HepG2 (cell line): ENCODE measurements around the gene COASY. TPM values are rescaled to one million over a fixed set of nuclear protein-coding genes. Genes with fewer than 3 reads are reported as not detected.

ENCODE experiments used
- DR1 ChIP-seq: sonication (generic); formaldehyde crosslinking; IDR thresholded peaks from 2 replicates; pipeline ENCODE4 v1.8.0; 2021; ENCODE audit warnings: mild to moderate bottlenecking, missing genetic modification reagents, inconsistent platforms
- EED ChIP-seq: sonication (generic); formaldehyde crosslinking; IDR thresholded peaks from 2 replicates; pipeline ENCODE4 v1.5.0; 2020; ENCODE audit warnings: mild to moderate bottlenecking, missing genetic modification reagents
- EHMT2 ChIP-seq: fragments of 200-600 bp; sonication (generic); IDR thresholded peaks from 2 replicates; pipeline ENCODE4 v1.7.0; 2017; ENCODE audit warnings: antibody characterized with exemption, low read depth, low read length, borderline replicate concordance
- FIP1L1 ChIP-seq: fragments of 200-400 bp; formaldehyde crosslinking; IDR thresholded peaks from 2 replicates; pipeline ENCODE4 v1.6.1; 2018; ENCODE audit warnings: low read depth, mild to moderate bottlenecking, low read length, moderate library complexity, borderline replicate concordance; ENCODE audit not compliant: insufficient read depth
- KDM2A ChIP-seq: sonication (generic); formaldehyde crosslinking; IDR thresholded peaks from 2 replicates; pipeline ENCODE4 v1.4.0; 2020; ENCODE audit warnings: low read depth, missing genetic modification reagents, borderline replicate concordance
- KMT2B ChIP-seq: IDR thresholded peaks from 2 replicates; pipeline ENCODE4 v1.6.1; 2016; ENCODE audit warnings: missing genetic modification reagents, missing compliant biosample characterization
- MED8 ChIP-seq: sonication (generic); formaldehyde crosslinking; IDR thresholded peaks from 2 replicates; pipeline ENCODE4 v1.8.1; 2023; ENCODE audit warnings: mild to moderate bottlenecking, missing genetic modification reagents; ENCODE audit not compliant: insufficient replicate concordance
- NFRKB ChIP-seq: fragments of 450-650 bp; IDR thresholded peaks from 2 replicates; pipeline ENCODE4 v1.6.1; 2017
- RCOR2 ChIP-seq: IDR thresholded peaks from 2 replicates; pipeline ENCODE4 v1.6.1; 2016; ENCODE audit warnings: missing biosample characterization, missing genetic modification reagents
- SOX13 ChIP-seq, 3 experiments: fragments of 450-650 bp in 1 of 3; sonication (generic) in 1 of 3; formaldehyde crosslinking in 1 of 3; IDR thresholded peaks in 2 of 3; conservative IDR thresholded peaks in 1 of 3; 2 replicates each; pipeline versions ENCODE4 v1.5.0 to v1.6.1; 2016 to 2020; ENCODE audit warnings: antibody characterized with exemption in 1 of 3, mild to moderate bottlenecking in 1 of 3, missing compliant biosample characterization in 1 of 3, missing genetic modification reagents in 1 of 3, moderate library complexity in 1 of 3
- U2AF1 ChIP-seq: fragments of 200-400 bp; formaldehyde crosslinking; optimal IDR thresholded peaks from 2 replicates; pipeline ENCODE3; 2017; ENCODE audit warnings: mild to moderate bottlenecking, low read depth, low read length
- ZIK1 ChIP-seq: sonication (generic); formaldehyde crosslinking; IDR thresholded peaks from 2 replicates; pipeline ENCODE4 v1.5.0; 2020; ENCODE audit warnings: mild to moderate bottlenecking, low read depth, missing genetic modification reagents, borderline replicate concordance
- ZNF12 ChIP-seq: sonication (generic); formaldehyde crosslinking; IDR thresholded peaks from 2 replicates; pipeline ENCODE4 v1.5.0; 2020; ENCODE audit warnings: missing genetic modification reagents
- ZNF235 ChIP-seq: sonication (generic); formaldehyde crosslinking; IDR thresholded peaks from 2 replicates; pipeline ENCODE4 v1.8.1; 2023; ENCODE audit warnings: mild to moderate bottlenecking, missing genetic modification reagents, borderline replicate concordance
- ZNF34 ChIP-seq: sonication (generic); formaldehyde crosslinking; IDR thresholded peaks from 2 replicates; pipeline ENCODE4 v1.4.0; 2020; ENCODE audit warnings: mild to moderate bottlenecking, missing genetic modification reagents, borderline replicate concordance
- ZNF552 ChIP-seq: sonication (generic); formaldehyde crosslinking; IDR thresholded peaks from 2 replicates; pipeline ENCODE4 v1.9.0; 2022; ENCODE audit warnings: missing genetic modification reagents, mild to moderate bottlenecking, borderline replicate concordance
- ZNF607 ChIP-seq: sonication (generic); formaldehyde crosslinking; IDR thresholded peaks from 2 replicates; pipeline ENCODE4 v1.5.1; 2020; ENCODE audit warnings: missing genetic modification reagents, mild to moderate bottlenecking, borderline replicate concordance
- ZNF724P ChIP-seq: sonication (generic); formaldehyde crosslinking; IDR thresholded peaks from 2 replicates; pipeline ENCODE4 v1.8.0; 2022; ENCODE audit warnings: missing genetic modification reagents, borderline replicate concordance
- ZNF781 ChIP-seq: sonication (generic); formaldehyde crosslinking; IDR thresholded peaks from 2 replicates; pipeline ENCODE4 v1.5.1; 2020; ENCODE audit warnings: borderline replicate concordance, mild to moderate bottlenecking, missing genetic modification reagents; ENCODE audit errors: not compliant biosample characterization
- polyA plus RNA-seq, 8 experiments: library from polyadenylated mRNA; depleted of rRNA in 3 of 8; stranded (reverse) in 7 of 8; unstranded in 1 of 8; fragments of >200 nt; fragmentation: Illumina TruSeq in 4 of 8; extraction: Trizol in 4 of 8; gene quantifications; 2 replicates each; pipeline versions ENCODE4 v1.2.1 to v1.2.3, GENCODE V29; 2011 to 2016; ENCODE audit warnings: low read depth in 4 of 8, missing spikeins in 1 of 8, mixed read lengths in 1 of 8; ENCODE audit not compliant: insufficient read depth in 1 of 8
- total RNA-seq, 5 experiments: library from RNA; depleted of rRNA; stranded (reverse); fragments of >200 nt; fragmentation: Illumina TruSeq; extraction: Trizol; gene quantifications; 2 replicates each; pipeline ENCODE4 v1.2.3, GENCODE V29; 2016; ENCODE audit warnings: low read depth in 1 of 5
- TF ChIP-seq, protein P1 (sequence below), 2 experiments: fragments of 450-650 bp in 1 of 2; sonication (generic) in 1 of 2; formaldehyde crosslinking; IDR thresholded peaks; 2 replicates each; pipeline versions ENCODE4 v1.5.0 to v1.8.0; 2020 to 2022; ENCODE audit warnings: mild to moderate bottlenecking in 1 of 2, missing genetic modification reagents in 1 of 2
- TF ChIP-seq, protein P2 (sequence below): sonication (generic); formaldehyde crosslinking; IDR thresholded peaks from 2 replicates; pipeline ENCODE4 v1.4.0; 2020; ENCODE audit warnings: missing genetic modification reagents, borderline replicate concordance
- TF ChIP-seq, protein P3 (sequence below): sonication (generic); formaldehyde crosslinking; conservative IDR thresholded peaks from 2 replicates; pipeline ENCODE4 v1.5.0; 2020; ENCODE audit warnings: missing genetic modification reagents

COASY gene
- total and polyA plus RNA-seq, 2 of the 13 experiments (the other 11 are each of a cell fraction or from before 2014, with no cell fraction given), result 90.7 to 125 TPM

DNA sequence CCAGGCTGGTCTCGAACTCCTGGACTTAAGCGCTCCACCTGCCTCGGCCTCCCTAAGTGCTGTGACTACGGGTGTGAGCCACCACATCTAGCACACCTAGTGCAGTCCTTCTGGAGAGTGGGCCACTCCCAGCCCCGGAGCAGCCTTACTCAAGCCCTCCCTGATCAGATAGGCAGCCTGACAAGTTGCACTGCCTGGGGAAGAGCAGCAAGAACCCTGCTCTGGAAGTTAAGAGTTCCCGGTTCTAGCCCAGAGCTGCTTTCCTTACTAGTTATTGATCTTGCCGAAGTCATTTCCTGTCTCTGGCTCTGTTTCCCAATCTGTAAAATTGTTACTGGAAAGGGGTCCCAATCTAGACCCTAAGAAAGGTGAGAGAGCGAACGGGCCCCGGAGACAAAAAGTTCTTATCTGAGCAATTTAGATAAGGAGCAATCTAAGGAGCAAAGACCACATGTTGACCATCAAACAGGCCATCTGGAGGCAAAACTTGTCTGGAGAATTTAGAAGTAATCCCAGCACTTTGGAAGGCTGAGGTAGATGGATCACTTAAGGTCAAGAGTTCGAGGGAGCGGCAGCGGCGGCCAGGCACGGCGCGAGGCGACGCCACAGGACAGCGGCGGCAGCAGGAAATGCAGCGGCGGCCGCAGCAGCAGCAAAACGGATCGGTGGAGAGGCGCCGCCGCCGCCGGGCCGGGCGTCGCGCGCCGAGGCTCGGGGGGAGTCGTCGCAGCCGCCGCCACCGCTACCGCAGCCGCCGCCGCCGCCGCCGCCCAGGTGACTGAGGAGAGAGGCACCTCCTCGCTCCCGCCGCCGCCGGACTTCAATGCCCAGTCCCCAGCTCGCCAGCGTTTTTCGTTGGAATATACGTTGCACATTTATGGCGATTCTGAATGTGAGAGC lies 30.2 kb upstream of the COASY start (continued):
- TF ChIP-seq DR1 (CRISPR knock-in tag) (no peak), EED (no peak), FIP1L1 (no peak), NFRKB (no peak), ZNF552 (CRISPR knock-in tag) (no peak), U2AF1 (no peak), ZIK1 (no peak), RCOR2 (CRISPR knock-in tag) (peak; percentile 48; the same call in 1 of the 2 replicates), ZNF235 (CRISPR knock-in tag) (no peak; the same call in 1 of the 2 replicates), EHMT2 (no peak), SOX13 (IDR thresholded peaks at IDR 0.05) (no peak), SOX13 (CRISPR knock-in tag; conservative IDR thresholded peaks at IDR 0.05 in 1 of 2, IDR thresholded peaks at IDR 0.05 in 1 of 2) (no peak), ZNF781 (CRISPR knock-in tag) (no peak), ZNF724P (no peak), KDM2A (CRISPR knock-in tag) (no peak), MED8 (CRISPR knock-in tag) (no peak), ZNF12 (CRISPR knock-in tag) (no peak), ZNF34 (no peak), KMT2B (CRISPR knock-in tag) (peak; percentile 18; the same call in 1 of the 2 replicates), ZNF607 (CRISPR knock-in tag) (no peak)
- TF ChIP-seq, protein P1, sequence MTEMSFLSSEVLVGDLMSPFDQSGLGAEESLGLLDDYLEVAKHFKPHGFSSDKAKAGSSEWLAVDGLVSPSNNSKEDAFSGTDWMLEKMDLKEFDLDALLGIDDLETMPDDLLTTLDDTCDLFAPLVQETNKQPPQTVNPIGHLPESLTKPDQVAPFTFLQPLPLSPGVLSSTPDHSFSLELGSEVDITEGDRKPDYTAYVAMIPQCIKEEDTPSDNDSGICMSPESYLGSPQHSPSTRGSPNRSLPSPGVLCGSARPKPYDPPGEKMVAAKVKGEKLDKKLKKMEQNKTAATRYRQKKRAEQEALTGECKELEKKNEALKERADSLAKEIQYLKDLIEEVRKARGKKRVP (CRISPR knock-in tag; IDR thresholded peaks at IDR 0.05), result no peak
- TF ChIP-seq, protein P2, sequence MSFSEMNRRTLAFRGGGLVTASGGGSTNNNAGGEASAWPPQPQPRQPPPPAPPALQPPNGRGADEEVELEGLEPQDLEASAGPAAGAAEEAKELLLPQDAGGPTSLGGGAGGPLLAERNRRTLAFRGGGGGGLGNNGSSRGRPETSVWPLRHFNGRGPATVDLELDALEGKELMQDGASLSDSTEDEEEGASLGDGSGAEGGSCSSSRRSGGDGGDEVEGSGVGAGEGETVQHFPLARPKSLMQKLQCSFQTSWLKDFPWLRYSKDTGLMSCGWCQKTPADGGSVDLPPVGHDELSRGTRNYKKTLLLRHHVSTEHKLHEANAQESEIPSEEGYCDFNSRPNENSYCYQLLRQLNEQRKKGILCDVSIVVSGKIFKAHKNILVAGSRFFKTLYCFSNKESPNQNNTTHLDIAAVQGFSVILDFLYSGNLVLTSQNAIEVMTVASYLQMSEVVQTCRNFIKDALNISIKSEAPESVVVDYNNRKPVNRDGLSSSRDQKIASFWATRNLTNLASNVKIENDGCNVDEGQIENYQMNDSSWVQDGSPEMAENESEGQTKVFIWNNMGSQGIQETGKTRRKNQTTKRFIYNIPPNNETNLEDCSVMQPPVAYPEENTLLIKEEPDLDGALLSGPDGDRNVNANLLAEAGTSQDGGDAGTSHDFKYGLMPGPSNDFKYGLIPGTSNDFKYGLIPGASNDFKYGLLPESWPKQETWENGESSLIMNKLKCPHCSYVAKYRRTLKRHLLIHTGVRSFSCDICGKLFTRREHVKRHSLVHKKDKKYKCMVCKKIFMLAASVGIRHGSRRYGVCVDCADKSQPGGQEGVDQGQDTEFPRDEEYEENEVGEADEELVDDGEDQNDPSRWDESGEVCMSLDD (CRISPR knock-in tag), result 0 out of 2 replicates have a peak, but pooled peaks have one; percentile 62
- TF ChIP-seq, protein P3, sequence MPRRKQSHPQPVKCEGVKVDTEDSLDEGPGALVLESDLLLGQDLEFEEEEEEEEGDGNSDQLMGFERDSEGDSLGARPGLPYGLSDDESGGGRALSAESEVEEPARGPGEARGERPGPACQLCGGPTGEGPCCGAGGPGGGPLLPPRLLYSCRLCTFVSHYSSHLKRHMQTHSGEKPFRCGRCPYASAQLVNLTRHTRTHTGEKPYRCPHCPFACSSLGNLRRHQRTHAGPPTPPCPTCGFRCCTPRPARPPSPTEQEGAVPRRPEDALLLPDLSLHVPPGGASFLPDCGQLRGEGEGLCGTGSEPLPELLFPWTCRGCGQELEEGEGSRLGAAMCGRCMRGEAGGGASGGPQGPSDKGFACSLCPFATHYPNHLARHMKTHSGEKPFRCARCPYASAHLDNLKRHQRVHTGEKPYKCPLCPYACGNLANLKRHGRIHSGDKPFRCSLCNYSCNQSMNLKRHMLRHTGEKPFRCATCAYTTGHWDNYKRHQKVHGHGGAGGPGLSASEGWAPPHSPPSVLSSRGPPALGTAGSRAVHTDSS (CRISPR knock-in tag), result no peak
